ENCODE data around the gene PJVK. TPM values are rescaled to one million over a fixed set of nuclear protein-coding genes. Genes with fewer than 3 reads are reported as not detected.
A peak's percentile ranks its signal among the peaks of the same experiment; 100 is the strongest.
"Not testable (repeated sequence)": the region's sequence is repeated elsewhere in the genome, so short reads cannot be mapped to it uniquely, and the experiment has no call there.

Gene PJVK
- total RNA-seq, 8 experiments from 2014 or later: 1.8 to 12.0 (median 4.5) TPM

DNA sequence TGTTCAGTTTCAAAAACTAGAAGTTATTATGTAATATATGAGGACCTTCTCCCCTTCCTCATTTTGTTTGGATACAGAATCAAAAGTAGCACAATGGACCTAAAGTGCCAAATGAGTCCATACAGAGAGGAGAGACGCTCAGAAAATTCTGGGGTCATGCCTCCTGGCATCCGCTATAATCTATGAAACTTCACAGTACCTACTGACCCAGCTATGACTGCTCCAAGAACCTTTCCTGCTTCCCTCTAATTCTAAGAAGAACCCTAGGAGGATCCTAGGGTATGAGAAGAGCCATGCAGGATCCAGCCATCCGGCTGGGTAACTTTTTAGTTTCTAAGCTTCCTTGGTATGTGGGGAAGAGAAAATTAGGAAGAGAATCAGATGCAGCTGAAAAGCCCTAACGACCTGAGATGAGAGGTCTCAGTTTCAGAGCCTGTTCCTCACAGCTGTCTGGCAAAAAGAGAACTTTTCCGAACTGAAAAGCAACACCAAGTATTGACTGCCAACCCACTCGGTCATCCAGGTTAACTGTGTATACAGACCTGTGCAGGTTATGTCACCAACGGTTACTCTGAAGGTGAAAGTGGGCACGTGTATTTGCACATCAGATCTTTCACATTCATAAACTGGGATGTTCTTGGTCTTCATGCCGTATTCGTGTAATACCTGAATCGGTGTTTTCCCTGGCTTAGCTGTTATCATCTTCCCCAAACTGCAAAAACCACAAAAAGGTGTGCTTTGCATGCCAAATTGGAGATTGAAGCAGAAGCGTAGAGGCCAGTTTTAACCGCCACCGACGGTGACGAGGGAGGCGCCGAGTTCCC lies 1.3 kb upstream of the PJVK start:
- Histone ChIP-seq H3K4me3 (peak overlapping the region; percentile 77 to 94 (median 85)), H3K4me1 (replicated peaks in 1 of 2) (peaks cover 16 to 26% of the 10 kb centered on the region in 2 donors), H3K27ac (peak overlapping the region; percentile 99)
- no peak for ATAC-seq (replicated peaks in 6 of 8)
- WGBS, 10 experiments: 0 to 26% (median 12%) methylated on average over 1 to 10 of the region's 18 CpGs; no CpG with 5 or more reads in 1 of the 10 experiments
- in situ Hi-C loops (cut with MboI; ENCODE audit: low pct_unique_long_range_greater_than_20kb in 2 of 9, low sequenced_read_pairs in 9 of 9, unreplicated experiment in 9 of 9): no loop called here

DNA sequence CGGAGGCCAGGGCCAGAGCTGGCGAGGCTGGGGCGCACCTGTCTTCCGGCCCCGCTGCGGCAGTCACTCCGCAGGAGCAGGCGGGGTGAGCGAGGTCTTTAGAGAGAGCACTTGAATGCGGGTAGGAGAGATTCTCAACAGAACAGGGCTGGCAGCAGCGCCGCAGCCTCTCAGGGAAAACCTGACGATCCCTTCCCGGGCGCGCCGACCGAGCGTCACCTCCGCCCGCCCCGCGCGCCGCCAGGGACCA lies 729 bp upstream of the PJVK start:
- Histone ChIP-seq H3K4me1 (replicated peaks in 1 of 2) (peaks cover 16 to 26% of the 10 kb centered on the region in 2 donors), H3K27ac (peak overlapping the region; percentile 99), H3K4me3 (peak overlapping the region; percentile 77 to 94 (median 85))
- WGBS, 10 experiments: 0% methylated on average over 2 to 9 of the region's 25 CpGs; no CpG with 5 or more reads in 8 of the 10 experiments
- in situ Hi-C loops (cut with MboI; ENCODE audit: low pct_unique_long_range_greater_than_20kb in 2 of 9, low sequenced_read_pairs in 9 of 9, unreplicated experiment in 9 of 9): no loop called here
- no peak for ATAC-seq (replicated peaks in 6 of 8)

DNA sequence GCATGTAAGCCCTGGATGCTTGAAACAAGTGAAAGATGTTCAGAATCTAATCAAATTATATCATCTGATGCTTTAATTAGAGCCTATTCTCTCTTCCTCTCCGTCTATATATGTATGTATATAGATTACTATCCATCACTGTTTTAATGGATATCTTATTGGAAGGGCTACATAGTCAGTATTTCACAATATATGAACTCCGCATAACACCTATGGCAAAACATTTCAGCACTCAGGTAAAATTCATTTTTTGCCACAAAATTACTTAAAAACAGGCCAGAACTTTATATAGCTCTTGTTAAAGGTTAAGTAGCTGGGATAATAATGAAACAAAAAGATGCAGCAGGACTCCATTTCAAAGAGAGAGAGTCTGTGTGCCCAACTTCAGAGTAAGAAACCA lies 1.2 kb downstream of the PJVK start:
- ATAC-seq (replicated peaks in 6 of 8): no peak
- H3K4me3 ChIP-seq: no peak overlapping the region
- H3K4me1 ChIP-seq (replicated peaks in 1 of 2): peaks cover 16 to 26% of the 10 kb centered on the region in 2 donors
- H3K27ac ChIP-seq: peak overlapping the region in 1 of 2 donors; percentile 99
- WGBS, 10 experiments: 90 to 100% (median 100%) methylated on average over 1 to 2 of the region's 2 CpGs; no CpG with 5 or more reads in 1 of the 10 experiments
- in situ Hi-C loops (cut with MboI; ENCODE audit: low pct_unique_long_range_greater_than_20kb in 2 of 9, low sequenced_read_pairs in 9 of 9, unreplicated experiment in 9 of 9): no loop called here

DNA sequence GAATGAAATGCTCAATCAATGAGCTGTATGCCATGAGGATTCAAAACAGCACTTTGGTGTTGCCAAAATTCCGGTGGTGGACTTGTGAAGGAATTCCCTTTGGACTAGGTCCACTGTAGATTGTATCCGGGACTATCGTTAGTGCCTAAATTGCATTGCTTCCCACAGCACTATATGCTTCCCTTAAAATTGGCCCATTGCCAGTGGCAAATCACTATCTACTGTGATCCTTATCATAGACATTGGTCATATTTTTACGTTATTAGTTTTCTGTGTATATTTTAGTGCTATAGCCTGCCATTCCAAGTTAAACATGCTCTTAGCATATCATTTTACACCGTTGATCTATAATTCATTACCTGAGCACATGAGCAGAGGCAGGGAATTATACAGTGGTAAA lies 1.7 kb downstream of the PJVK start:
- Histone ChIP-seq H3K27ac (no peak overlapping the region), H3K4me1 (replicated peaks in 1 of 2) (peaks cover 16 to 26% of the 10 kb centered on the region in 2 donors), H3K4me3 (no peak overlapping the region)
- WGBS, 10 experiments: 79 to 100% (median 95%) methylated on average over 1 to 5 of the region's 5 CpGs
- ATAC-seq (replicated peaks in 6 of 8): no peak
- in situ Hi-C loops (cut with MboI; ENCODE audit: low pct_unique_long_range_greater_than_20kb in 2 of 9, low sequenced_read_pairs in 9 of 9, unreplicated experiment in 9 of 9): no loop called here

DNA sequence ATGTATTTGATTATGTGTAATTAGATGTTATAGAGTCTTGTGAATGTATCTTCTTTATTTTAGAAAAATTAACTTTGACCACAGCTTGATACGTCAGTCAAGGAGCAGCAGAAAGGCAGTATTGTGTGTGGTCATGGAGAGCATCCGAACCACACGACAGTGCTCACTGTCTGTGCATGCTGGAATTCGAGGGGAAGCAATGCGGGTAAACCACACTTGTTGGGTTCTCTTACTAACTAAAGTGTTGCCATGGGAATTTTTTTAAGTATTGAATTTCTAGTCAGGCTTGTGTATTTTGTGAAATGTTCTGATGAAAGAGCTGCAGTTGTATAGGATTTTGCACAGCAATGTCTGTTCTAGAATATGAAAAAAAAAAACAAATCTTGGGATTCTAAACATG lies 4.8 kb downstream of the PJVK start:
- in situ Hi-C loops (cut with MboI; ENCODE audit: low pct_unique_long_range_greater_than_20kb in 2 of 9, low sequenced_read_pairs in 9 of 9, unreplicated experiment in 9 of 9): no loop called here

DNA sequence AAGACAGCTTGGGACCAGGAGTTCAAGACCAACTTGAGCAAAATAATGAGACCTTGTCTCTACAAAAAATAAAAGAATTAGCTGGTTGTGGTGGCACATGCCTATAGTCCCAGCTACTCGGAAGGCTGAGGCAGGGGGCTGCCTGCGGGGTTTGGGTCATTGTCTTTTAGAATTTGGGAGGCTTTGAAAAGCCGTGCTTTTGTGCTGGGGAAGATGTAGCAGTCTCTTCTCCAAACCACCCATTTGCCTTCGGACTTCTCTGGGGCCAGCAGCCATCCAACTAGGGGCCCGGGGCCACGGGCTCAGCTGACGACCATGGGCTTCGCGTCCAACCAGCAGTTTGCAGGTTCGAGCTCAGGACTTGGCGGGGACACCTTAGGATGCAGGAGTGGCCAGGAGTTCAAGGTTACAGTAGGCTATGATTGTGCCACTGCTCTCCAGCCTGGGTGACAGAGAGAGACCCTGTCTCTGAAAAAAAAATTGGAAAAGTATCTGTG lies 6.3 kb downstream of the PJVK start:
- H3K4me3 ChIP-seq: no peak overlapping the region
- no peak overlapping the region for H3K27ac ChIP-seq
- H3K4me1 ChIP-seq (replicated peaks in 1 of 2): no peaks in the 10 kb centered on the region
- ATAC-seq (replicated peaks in 6 of 8): no peak
- in situ Hi-C loops (cut with MboI; ENCODE audit: low pct_unique_long_range_greater_than_20kb in 2 of 9, low sequenced_read_pairs in 9 of 9, unreplicated experiment in 9 of 9): no loop called here
- 83 to 100% (median 92%) methylated on average over 1 to 11 of the region's 11 CpGs; no CpG with 5 or more reads in 4 of the 10 experiments for WGBS, 10 experiments

More for the DNA sequence above, 4.8 kb downstream of the PJVK start:
- 72 to 93% (median 81%) methylated on average over 1 to 5 of the region's 5 CpGs; no CpG with 5 or more reads in 2 of the 10 experiments for WGBS, 10 experiments
- no peak overlapping the region for H3K4me3 ChIP-seq
- no peak overlapping the region for H3K27ac ChIP-seq
- peaks cover 7% of the 10 kb centered on the region in 2 donors for H3K4me1 ChIP-seq (replicated peaks in 1 of 2)
- no peak for ATAC-seq (replicated peaks in 6 of 8)

DNA sequence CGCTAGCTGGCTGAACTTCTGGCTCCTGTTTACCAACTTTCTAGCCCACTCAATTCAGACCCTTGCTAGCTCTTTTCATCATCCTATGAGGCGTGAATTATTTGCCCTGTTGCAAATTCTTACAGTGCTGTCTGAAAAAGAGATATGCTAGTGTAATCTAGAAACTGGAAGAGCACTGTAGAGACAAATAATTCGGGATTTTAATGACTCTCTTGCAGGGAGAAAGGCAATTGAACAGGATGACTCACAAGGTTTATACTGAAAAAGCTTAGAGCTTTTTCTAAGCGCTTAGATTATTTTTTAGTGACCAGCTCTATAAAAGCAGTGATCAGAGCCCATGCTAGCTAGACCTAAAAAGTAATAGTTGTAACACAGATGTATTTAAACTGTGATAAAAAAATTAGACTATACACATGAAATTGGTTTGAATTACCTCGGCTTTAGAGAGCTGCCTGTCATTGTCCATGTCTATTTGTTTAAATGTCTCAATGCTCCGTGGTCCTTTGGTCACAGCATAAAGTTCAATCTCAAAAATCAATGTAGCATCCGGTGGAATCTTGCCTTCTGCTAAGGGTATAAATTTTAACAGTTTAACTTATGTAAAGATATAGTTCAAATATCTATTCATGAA lies 18.2 kb downstream of the PJVK start:
- in situ Hi-C loops (cut with MboI; ENCODE audit: low pct_unique_long_range_greater_than_20kb in 2 of 9, low sequenced_read_pairs in 9 of 9, unreplicated experiment in 9 of 9): no loop called here
- peak in 2 of 8 experiments; percentile 38 to 44 for ATAC-seq (replicated peaks in 6 of 8)
- H3K4me1 ChIP-seq (replicated peaks in 1 of 2): no peaks in the 10 kb centered on the region
- H3K27ac ChIP-seq: no peak overlapping the region
- WGBS, 10 experiments: 81 to 100% (median 87%) methylated on average over 2 to 6 of the region's 7 CpGs
- no peak overlapping the region for H3K4me3 ChIP-seq

DNA sequence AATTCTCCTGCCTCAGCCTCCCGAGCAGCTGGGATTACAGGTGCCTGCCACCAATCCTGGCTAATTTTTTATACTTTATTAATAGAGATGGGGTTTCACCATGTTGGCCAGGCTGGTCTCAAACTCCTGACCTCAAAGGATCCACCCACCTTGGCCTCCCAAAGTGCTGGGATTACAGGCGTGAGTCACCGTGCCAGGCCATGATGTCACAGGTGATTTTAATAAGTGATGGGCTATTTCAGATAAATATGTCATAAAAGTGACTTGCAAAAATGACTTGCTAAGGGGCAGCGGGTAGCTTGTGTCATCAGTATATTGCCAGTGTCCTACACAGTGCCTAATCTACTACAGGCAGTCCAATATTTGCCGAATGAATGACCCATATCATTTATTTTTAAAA lies 20.1 kb downstream of the PJVK start:
- in situ Hi-C loops (cut with MboI; ENCODE audit: low pct_unique_long_range_greater_than_20kb in 2 of 9, low sequenced_read_pairs in 9 of 9, unreplicated experiment in 9 of 9); H3K4me1 ChIP-seq (replicated peaks in 1 of 2); H3K27ac ChIP-seq; H3K4me3 ChIP-seq: not testable (repeated sequence)
- WGBS, 10 experiments: 80 to 100% (median 97%) methylated on average over 1 to 4 of the region's 5 CpGs; no CpG with 5 or more reads in 2 of the 10 experiments
- peak in 1 of 8 experiments; percentile 20 for ATAC-seq (replicated peaks in 6 of 8)

DNA sequence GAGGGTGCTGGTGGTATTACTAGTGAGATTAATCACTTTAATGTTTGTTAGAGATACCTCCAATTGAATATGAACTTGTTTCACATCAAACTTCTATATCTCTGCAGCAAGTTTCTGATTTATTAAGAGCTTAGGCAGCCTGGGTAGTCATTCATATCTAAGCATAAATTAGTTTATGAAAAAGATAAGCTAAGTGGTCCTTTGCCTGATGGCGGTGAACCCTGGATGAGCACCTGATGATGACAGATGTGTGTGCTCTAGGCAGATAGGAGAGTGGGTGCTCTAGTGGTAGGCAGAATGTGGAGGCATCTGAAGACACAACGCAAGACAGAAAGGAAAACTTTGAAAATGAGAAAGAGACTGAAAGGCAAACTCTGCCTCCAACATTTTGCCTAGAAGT lies 22.2 kb downstream of the PJVK start:
- 80 to 100% (median 100%) methylated on average over 1 to 2 of the region's 2 CpGs; no CpG with 5 or more reads in 4 of the 10 experiments for WGBS, 10 experiments
- in situ Hi-C loops (cut with MboI; ENCODE audit: low pct_unique_long_range_greater_than_20kb in 2 of 9, low sequenced_read_pairs in 9 of 9, unreplicated experiment in 9 of 9): no loop called here
- Histone ChIP-seq H3K27ac (no peak overlapping the region), H3K4me1 (replicated peaks in 1 of 2) (peaks cover 0 to 5% of the 10 kb centered on the region in 2 donors), H3K4me3 (no peak overlapping the region)
- no peak for ATAC-seq (replicated peaks in 6 of 8)

DNA sequence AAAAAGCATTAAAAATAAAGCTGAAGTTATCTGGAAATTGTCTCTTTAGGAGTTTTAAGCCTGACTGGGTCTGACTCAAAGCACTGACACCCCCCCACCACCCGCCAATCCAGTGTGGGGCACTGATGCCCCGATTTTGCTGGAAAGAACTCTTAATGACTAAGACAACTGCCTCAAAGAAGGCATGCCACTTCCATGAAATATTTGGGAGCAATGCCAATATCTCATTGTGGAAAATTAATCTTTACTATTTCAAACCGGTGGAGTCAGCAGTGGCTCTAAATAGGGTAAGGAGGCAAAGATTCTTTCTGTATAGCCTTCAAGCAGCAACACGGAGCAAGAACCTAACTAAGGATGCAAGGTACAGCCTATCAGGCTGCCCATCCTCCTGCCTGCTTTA lies 22.8 kb downstream of the PJVK start:
- Histone ChIP-seq H3K27ac (no peak overlapping the region), H3K4me1 (replicated peaks in 1 of 2) (peaks cover 0 to 5% of the 10 kb centered on the region in 2 donors), H3K4me3 (no peak overlapping the region)
- no peak for ATAC-seq (replicated peaks in 6 of 8)
- WGBS, 10 experiments: 25 to 94% (median 72%) methylated on average over 2 to 4 of the region's 4 CpGs; no CpG with 5 or more reads in 2 of the 10 experiments
- in situ Hi-C loops (cut with MboI; ENCODE audit: low pct_unique_long_range_greater_than_20kb in 2 of 9, low sequenced_read_pairs in 9 of 9, unreplicated experiment in 9 of 9): no loop called here

DNA sequence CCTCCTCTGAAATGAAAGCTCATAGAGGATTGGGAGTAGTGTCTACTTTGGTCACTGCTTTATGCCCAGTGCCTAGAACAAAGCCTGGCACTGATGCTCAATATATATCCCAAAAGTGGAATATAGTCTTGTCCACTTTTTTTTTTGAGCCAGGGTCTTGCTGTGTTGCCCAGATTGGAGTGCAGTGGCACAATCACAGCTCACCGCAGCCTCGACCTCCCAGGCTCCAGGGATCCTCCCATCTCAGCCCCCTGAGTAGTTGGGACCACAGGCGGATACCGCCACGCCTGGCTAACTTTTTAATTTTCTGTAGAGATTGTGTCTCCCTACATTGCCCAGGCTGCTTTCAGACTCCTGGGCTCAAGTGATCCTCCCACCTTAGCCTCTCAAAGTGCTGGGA lies 23.4 kb downstream of the PJVK start:
- WGBS, 10 experiments: 90 to 100% (median 94%) methylated on average over 2 to 3 of the region's 5 CpGs; no CpG with 5 or more reads in 5 of the 10 experiments
- ATAC-seq (replicated peaks in 6 of 8): no peak
- in situ Hi-C loops (cut with MboI; ENCODE audit: low pct_unique_long_range_greater_than_20kb in 2 of 9, low sequenced_read_pairs in 9 of 9, unreplicated experiment in 9 of 9): no loop called here
- Histone ChIP-seq H3K4me1 (replicated peaks in 1 of 2) (peaks cover 0 to 5% of the 10 kb centered on the region in 2 donors), H3K4me3 (no peak overlapping the region), H3K27ac (no peak overlapping the region)

DNA sequence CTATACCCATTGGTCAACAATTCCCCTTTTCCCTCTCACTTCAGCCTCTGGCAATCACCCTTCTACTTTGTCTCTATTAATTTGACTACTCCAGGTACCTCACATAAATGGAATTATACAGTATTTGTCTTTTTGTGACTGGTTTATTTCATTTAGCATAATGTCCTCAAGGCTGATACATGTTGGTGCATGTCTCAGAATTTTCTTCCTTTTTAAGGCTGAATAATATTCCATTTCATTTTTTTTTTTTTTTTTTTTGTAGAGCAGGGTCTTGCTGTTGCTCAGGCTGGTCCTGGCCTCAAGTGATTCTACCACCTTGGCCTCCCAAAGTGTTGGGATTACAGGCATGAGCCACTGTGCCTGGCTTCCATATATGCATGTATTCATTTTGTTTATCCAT lies 25.3 kb downstream of the PJVK start:
- Histone ChIP-seq H3K4me1 (replicated peaks in 1 of 2) (peaks cover 3 to 8% of the 10 kb centered on the region in 2 donors), H3K27ac (no peak overlapping the region), H3K4me3 (peak overlapping the region in 1 of 5 donors; percentile 40)
- no peak for ATAC-seq (replicated peaks in 6 of 8)
- in situ Hi-C loops (cut with MboI; ENCODE audit: low pct_unique_long_range_greater_than_20kb in 2 of 9, low sequenced_read_pairs in 9 of 9, unreplicated experiment in 9 of 9): no loop called here

DNA sequence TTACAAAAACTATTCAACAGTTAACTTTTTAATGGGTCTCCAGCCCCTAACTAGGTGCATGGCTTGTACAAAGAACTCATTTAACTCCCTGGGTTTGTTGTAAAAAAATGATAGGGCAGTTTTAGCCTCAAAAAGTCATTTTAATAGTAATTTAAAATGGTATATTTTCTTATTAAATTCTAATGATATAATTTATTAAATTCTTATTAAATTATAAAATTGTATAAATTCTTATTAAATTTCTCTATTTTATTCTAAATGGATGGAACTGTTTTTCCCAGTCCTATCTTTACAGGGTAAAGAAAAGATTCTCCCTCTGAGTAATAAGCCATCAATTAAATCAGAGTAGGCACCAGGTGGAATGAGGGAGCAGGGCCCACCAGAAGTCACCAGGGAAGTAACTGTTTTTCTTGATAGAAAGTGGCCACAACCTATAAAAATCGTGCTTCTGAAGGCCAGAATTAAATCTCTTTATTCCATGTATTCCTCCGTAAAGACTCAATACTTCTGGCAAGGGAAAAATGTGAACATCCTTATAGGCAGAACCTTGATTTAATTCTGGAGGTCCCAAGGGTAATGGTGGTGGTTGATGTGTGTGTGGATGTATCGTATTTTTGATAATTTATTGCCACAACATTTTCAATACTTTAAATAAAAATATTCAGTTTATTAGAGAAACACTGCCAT lies 26.4 kb downstream of the PJVK start:
- ATAC-seq (replicated peaks in 6 of 8): no peak
- in situ Hi-C loops (cut with MboI; ENCODE audit: low pct_unique_long_range_greater_than_20kb in 2 of 9, low sequenced_read_pairs in 9 of 9, unreplicated experiment in 9 of 9): no loop called here
- Histone ChIP-seq H3K4me3 (peak overlapping the region; percentile 40 to 71 (median 53)), H3K27ac (no peak overlapping the region), H3K4me1 (replicated peaks in 1 of 2) (peaks cover 6 to 18% of the 10 kb centered on the region in 2 donors)
- WGBS, 10 experiments: 0 to 12% (median 0%) methylated on average over 1 to 3 of the region's 3 CpGs; no CpG with 5 or more reads in 1 of the 10 experiments

Data from motor neuron (in vitro differentiated cells).